Measurements from ENCODE around the gene COP1. TPM values are rescaled to one million over a fixed set of nuclear protein-coding genes. Genes with fewer than 3 reads are reported as not detected.
"Not testable (repeated sequence)": the region's sequence is repeated elsewhere in the genome, so short reads cannot be mapped to it uniquely, and the experiment has no call there.

The COP1 gene
- polyA plus RNA-seq (2013, experiment 1 of 2), result 40.8 TPM
- polyA plus RNA-seq (2013, experiment 2 of 2), result 41.1 TPM

- Histone ChIP-seq H3K9ac (ENCODE audit: low read depth, low read length) (peak within 1 kb of the TSS; percentile 62), H3K9me3 (ENCODE audit: insufficient read depth, low read depth, low read length) (no peaks in the 10 kb centered on the region), H3K4me1 (ENCODE audit: insufficient read depth, low read length) (peaks cover 10% of the 10 kb centered on the region), H3K27ac (ENCODE audit: low read depth, low read length) (peak within 1 kb of the TSS; percentile 87), H3K36me3 (ENCODE audit: insufficient read depth, low read length) (no peaks in the 10 kb centered on the region), H3K27me3 (ENCODE audit: insufficient read depth, low read length) (no peaks in the 10 kb centered on the region), H3K4me3 (ENCODE audit: low read length) (peak within 1 kb of the TSS; percentile 75)
- under 1% methylated on average over 88 of the region's 92 CpGs for WGBS
Measured at GRCh38 chr1:176206961-176207902, at the start of gene COP1. COP1 (minus strand) TSS chr1:176207286; CDS start chr1:176206978, 308 bp downstream.

GRCh38 chr1:176252191-176252590 lies 45.1 kb upstream of the COP1 start:
- no peaks in the 10 kb centered on the region for H3K9me3 ChIP-seq (ENCODE audit: insufficient read depth, low read depth, low read length)
- H3K27me3 ChIP-seq (ENCODE audit: insufficient read depth, low read length), result no peaks in the 10 kb centered on the region
- H3K4me3 ChIP-seq (ENCODE audit: low read length), result no peak overlapping the region
- peaks cover 8% of the 10 kb centered on the region; the same call in 1 of the 2 replicates for H3K4me1 ChIP-seq (ENCODE audit: insufficient read depth, low read length)
- H3K36me3 ChIP-seq (ENCODE audit: insufficient read depth, low read length), result no peaks in the 10 kb centered on the region
- H3K27ac ChIP-seq (ENCODE audit: low read depth, low read length), result no peak overlapping the region
- 96% methylated on average over 4 of the region's 4 CpGs for WGBS
- no peak overlapping the region for H3K9ac ChIP-seq (ENCODE audit: low read depth, low read length)

GRCh38 chr1:176244851-176245250 lies 37.8 kb upstream of the COP1 start:
- Histone ChIP-seq H3K9me3 (ENCODE audit: insufficient read depth, low read depth, low read length) (no peaks in the 10 kb centered on the region), H3K4me3 (ENCODE audit: low read length) (no peak overlapping the region), H3K4me1 (ENCODE audit: insufficient read depth, low read length) (peaks cover 9% of the 10 kb centered on the region), H3K36me3 (ENCODE audit: insufficient read depth, low read length) (no peaks in the 10 kb centered on the region), H3K9ac (ENCODE audit: low read depth, low read length) (no peak overlapping the region), H3K27ac (ENCODE audit: low read depth, low read length) (no peak overlapping the region), H3K27me3 (ENCODE audit: insufficient read depth, low read length) (no peaks in the 10 kb centered on the region)
- WGBS, result 97% methylated on average over 2 of the region's 2 CpGs

- WGBS, result 86% methylated on average over 2 of the region's 2 CpGs
- H3K4me1 ChIP-seq (ENCODE audit: insufficient read depth, low read length), result peaks cover 9% of the 10 kb centered on the region
- H3K9ac ChIP-seq (ENCODE audit: low read depth, low read length), result no peak overlapping the region
- H3K36me3 ChIP-seq (ENCODE audit: insufficient read depth, low read length), result no peaks in the 10 kb centered on the region
- H3K4me3 ChIP-seq (ENCODE audit: low read length), result no peak overlapping the region
- no peaks in the 10 kb centered on the region for H3K9me3 ChIP-seq (ENCODE audit: insufficient read depth, low read depth, low read length)
- H3K27me3 ChIP-seq (ENCODE audit: insufficient read depth, low read length), result no peaks in the 10 kb centered on the region
- H3K27ac ChIP-seq (ENCODE audit: low read depth, low read length), result no peak overlapping the region
Measured at GRCh38 chr1:176243746-176244145, 36.7 kb upstream of the COP1 start.

GRCh38 chr1:176241385-176242015 lies 34.4 kb upstream of the COP1 start:
- Histone ChIP-seq H3K27ac (ENCODE audit: low read depth, low read length) (no peak overlapping the region), H3K9ac (ENCODE audit: low read depth, low read length) (peak overlapping the region; percentile 48), H3K9me3 (ENCODE audit: insufficient read depth, low read depth, low read length) (no peaks in the 10 kb centered on the region), H3K36me3 (ENCODE audit: insufficient read depth, low read length) (no peaks in the 10 kb centered on the region), H3K27me3 (ENCODE audit: insufficient read depth, low read length) (no peaks in the 10 kb centered on the region), H3K4me1 (ENCODE audit: insufficient read depth, low read length) (peaks cover 9% of the 10 kb centered on the region), H3K4me3 (ENCODE audit: low read length) (no peak overlapping the region)
- 53% methylated on average over 1 of the region's 2 CpGs for WGBS

- not testable (repeated sequence) for H3K4me3 ChIP-seq (ENCODE audit: low read length); H3K9ac ChIP-seq (ENCODE audit: low read depth, low read length); H3K4me1 ChIP-seq (ENCODE audit: insufficient read depth, low read length); H3K27ac ChIP-seq (ENCODE audit: low read depth, low read length); H3K36me3 ChIP-seq (ENCODE audit: insufficient read depth, low read length); H3K9me3 ChIP-seq (ENCODE audit: insufficient read depth, low read depth, low read length); H3K27me3 ChIP-seq (ENCODE audit: insufficient read depth, low read length)
- WGBS, result 86% methylated on average over 3 of the region's 3 CpGs
Measured at GRCh38 chr1:176233657-176234056, 26.6 kb upstream of the COP1 start.

GRCh38 chr1:176227579-176227978 lies 20.5 kb upstream of the COP1 start:
- Histone ChIP-seq H3K4me3 (ENCODE audit: low read length) (no peak overlapping the region), H3K27me3 (ENCODE audit: insufficient read depth, low read length) (no peaks in the 10 kb centered on the region), H3K36me3 (ENCODE audit: insufficient read depth, low read length) (no peaks in the 10 kb centered on the region), H3K27ac (ENCODE audit: low read depth, low read length) (peak overlapping the region; percentile 29; the same call in 1 of the 2 replicates), H3K9ac (ENCODE audit: low read depth, low read length) (no peak overlapping the region), H3K4me1 (ENCODE audit: insufficient read depth, low read length) (peaks cover 22% of the 10 kb centered on the region), H3K9me3 (ENCODE audit: insufficient read depth, low read depth, low read length) (no peaks in the 10 kb centered on the region)
- WGBS, result 86% methylated on average over 3 of the region's 3 CpGs

- Histone ChIP-seq H3K27me3 (ENCODE audit: insufficient read depth, low read length) (no peaks in the 10 kb centered on the region; the same call in 1 of the 2 replicates), H3K4me3 (ENCODE audit: low read length) (no peak overlapping the region), H3K36me3 (ENCODE audit: insufficient read depth, low read length) (no peaks in the 10 kb centered on the region), H3K27ac (ENCODE audit: low read depth, low read length) (no peak overlapping the region), H3K4me1 (ENCODE audit: insufficient read depth, low read length) (peaks cover 22% of the 10 kb centered on the region), H3K9ac (ENCODE audit: low read depth, low read length) (no peak overlapping the region), H3K9me3 (ENCODE audit: insufficient read depth, low read depth, low read length) (no peaks in the 10 kb centered on the region)
- WGBS, result 97% methylated on average over 2 of the region's 2 CpGs
Measured at GRCh38 chr1:176225911-176226310, 18.8 kb upstream of the COP1 start.

GRCh38 chr1:176225479-176225875 lies 18.4 kb upstream of the COP1 start:
- H3K27me3 ChIP-seq (ENCODE audit: insufficient read depth, low read length), result no peaks in the 10 kb centered on the region; the same call in 1 of the 2 replicates
- H3K27ac ChIP-seq (ENCODE audit: low read depth, low read length), result no peak overlapping the region
- H3K4me3 ChIP-seq (ENCODE audit: low read length), result no peak overlapping the region
- no peak overlapping the region for H3K9ac ChIP-seq (ENCODE audit: low read depth, low read length)
- peaks cover 22% of the 10 kb centered on the region for H3K4me1 ChIP-seq (ENCODE audit: insufficient read depth, low read length)
- WGBS, result 65% methylated on average over 1 of the region's 1 CpG
- no peaks in the 10 kb centered on the region for H3K9me3 ChIP-seq (ENCODE audit: insufficient read depth, low read depth, low read length)
- no peaks in the 10 kb centered on the region for H3K36me3 ChIP-seq (ENCODE audit: insufficient read depth, low read length)

GRCh38 chr1:176222196-176222595 lies 15.1 kb upstream of the COP1 start:
- Histone ChIP-seq H3K27me3 (ENCODE audit: insufficient read depth, low read length) (no peaks in the 10 kb centered on the region; the same call in 1 of the 2 replicates), H3K4me3 (ENCODE audit: low read length) (no peak overlapping the region), H3K9ac (ENCODE audit: low read depth, low read length) (no peak overlapping the region), H3K9me3 (ENCODE audit: insufficient read depth, low read depth, low read length) (no peaks in the 10 kb centered on the region), H3K27ac (ENCODE audit: low read depth, low read length) (no peak overlapping the region), H3K36me3 (ENCODE audit: insufficient read depth, low read length) (no peaks in the 10 kb centered on the region), H3K4me1 (ENCODE audit: insufficient read depth, low read length) (peaks cover 16% of the 10 kb centered on the region)
- 78% methylated on average over 1 of the region's 1 CpG for WGBS

- H3K27me3 ChIP-seq (ENCODE audit: insufficient read depth, low read length), result no peaks in the 10 kb centered on the region; the same call in 1 of the 2 replicates
- no peak overlapping the region for H3K27ac ChIP-seq (ENCODE audit: low read depth, low read length)
- 94% methylated on average over 7 of the region's 8 CpGs for WGBS
- H3K36me3 ChIP-seq (ENCODE audit: insufficient read depth, low read length), result no peaks in the 10 kb centered on the region
- H3K4me3 ChIP-seq (ENCODE audit: low read length), result no peak overlapping the region
- H3K4me1 ChIP-seq (ENCODE audit: insufficient read depth, low read length), result peaks cover 10% of the 10 kb centered on the region
- no peaks in the 10 kb centered on the region for H3K9me3 ChIP-seq (ENCODE audit: insufficient read depth, low read depth, low read length)
- H3K9ac ChIP-seq (ENCODE audit: low read depth, low read length), result no peak overlapping the region
Measured at GRCh38 chr1:176220100-176220689, 13.1 kb upstream of the COP1 start.

Data from HUES64 (cell line).